ENCODE data around the gene NES. TPM values are rescaled to one million over a fixed set of nuclear protein-coding genes. Genes with fewer than 3 reads are reported as not detected.

Gene NES
- polyA plus RNA-seq, 2 of the 4 experiments (the other 2 are of a cell fraction), result 0.57 to 2.1 TPM

DNA sequence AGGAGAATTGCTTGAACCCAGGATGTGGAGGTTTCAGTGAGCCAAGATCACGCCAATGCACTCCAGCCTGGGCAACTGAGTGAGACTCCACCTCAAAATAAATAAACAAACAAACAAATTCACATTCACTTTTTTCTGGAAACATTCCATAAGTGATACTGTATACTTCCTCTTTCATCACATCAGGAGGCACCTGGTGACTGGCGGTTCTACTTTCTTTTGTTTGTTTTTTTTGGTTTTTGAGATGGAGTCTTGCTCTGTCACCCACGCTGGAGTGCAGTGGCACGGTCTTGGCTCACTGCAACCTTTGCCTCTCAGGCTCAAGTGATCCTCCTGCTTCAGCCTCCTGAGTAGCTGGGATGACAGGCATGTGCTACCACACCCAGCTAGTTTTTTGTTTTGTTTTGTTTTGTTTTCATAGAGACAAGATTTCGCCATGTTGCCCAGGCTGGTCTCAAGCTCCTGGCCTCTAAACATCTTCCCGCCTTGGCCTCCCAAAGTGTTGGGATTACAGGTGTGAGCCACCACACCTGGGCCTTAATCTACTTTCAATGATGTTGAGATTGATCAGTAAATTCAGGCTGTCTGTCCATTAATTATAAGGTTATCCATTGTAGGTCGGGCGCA is 47.3 kb downstream of the NES start (continued):
- TF ChIP-seq CHD2 (IDR thresholded peaks at IDR 0.05; ENCODE audit: low read length, partially characterized antibody) (no peak), SREBF2 (IDR thresholded peaks at IDR 0.05) (no peak), MAZ (IDR thresholded peaks at IDR 0.05; ENCODE audit: borderline replicate concordance, low read depth, low read length) (no peak)

DNA sequence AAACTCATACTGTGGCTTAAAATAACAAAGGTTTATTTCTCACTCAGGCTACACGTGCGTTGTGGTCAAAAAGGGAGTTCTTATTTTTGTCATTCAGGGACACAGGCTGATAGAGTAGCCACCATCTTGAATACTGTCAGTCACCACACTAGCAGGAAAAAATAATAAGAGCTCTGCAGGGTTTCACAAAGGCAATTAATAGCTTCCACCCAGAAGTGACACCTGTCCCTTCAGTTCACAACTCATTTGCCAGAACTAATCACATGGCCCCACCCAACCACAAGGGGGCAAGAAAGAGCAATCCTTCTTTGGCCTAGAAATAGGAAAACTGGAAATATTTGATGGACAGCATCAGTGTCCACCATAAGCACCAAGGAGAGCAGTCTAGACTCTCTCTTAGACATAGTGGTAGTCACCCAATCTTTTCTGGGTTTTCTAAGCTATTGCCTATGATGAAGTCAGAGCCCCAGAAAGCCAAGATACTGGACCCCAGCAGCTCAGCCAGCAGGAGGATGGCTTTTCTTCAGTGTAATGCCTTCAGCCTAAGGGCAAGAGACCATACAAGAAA is 49.8 kb downstream of the NES start:
- Histone ChIP-seq H3K4me2 (no peak overlapping the region), H3K4me3 (no peak overlapping the region), H3K27ac (no peak overlapping the region), H3K4me1 (peaks cover 12% of the 10 kb centered on the region), H3K9me3 (no peaks in the 10 kb centered on the region)
- CTCF ChIA-PET, result interaction anchor here (0.6 to 25.7 kb wide), 40 partner anchors 13 to 581 kb away, joined by 3 to 495 read pairs (median 3); partner anchors contain the start of genes BCAN, CRABP2, HAPLN2 and METTL25B
- POLR2A ChIA-PET, result interaction anchor here (0.6 kb wide), 1 partner anchor 352 kb away, joined by 3 read pairs; no protein-coding TSS in a partner anchor
- 89% methylated on average over 2 of the region's 2 CpGs for WGBS (ENCODE audit: missing lambda C conversion rate)
- DNase-seq (ENCODE audit: low read depth in 1 of 2, low spot score in 1 of 2) (peak; percentile 57 to 68), ATAC-seq (peak; percentile 23 to 28; a peak in 4 of 6 replicates), FAIRE-seq (no peak)
- TF ChIP-seq SMC3 (IDR thresholded peaks at IDR 0.05), result peak; percentile 47; the same call in 2 of the 3 replicates
- TF ChIP-seq RCOR1 (IDR thresholded peaks at IDR 0.05; ENCODE audit: low read depth, low read length), result no peak
- peak; percentile 41 to 65; a peak in 3 of 5 replicates for TF ChIP-seq RAD21 (conservative IDR thresholded peaks at IDR 0.05 in 1 of 2, IDR thresholded peaks at IDR 0.05 in 1 of 2)
- TF ChIP-seq, protein P1, sequence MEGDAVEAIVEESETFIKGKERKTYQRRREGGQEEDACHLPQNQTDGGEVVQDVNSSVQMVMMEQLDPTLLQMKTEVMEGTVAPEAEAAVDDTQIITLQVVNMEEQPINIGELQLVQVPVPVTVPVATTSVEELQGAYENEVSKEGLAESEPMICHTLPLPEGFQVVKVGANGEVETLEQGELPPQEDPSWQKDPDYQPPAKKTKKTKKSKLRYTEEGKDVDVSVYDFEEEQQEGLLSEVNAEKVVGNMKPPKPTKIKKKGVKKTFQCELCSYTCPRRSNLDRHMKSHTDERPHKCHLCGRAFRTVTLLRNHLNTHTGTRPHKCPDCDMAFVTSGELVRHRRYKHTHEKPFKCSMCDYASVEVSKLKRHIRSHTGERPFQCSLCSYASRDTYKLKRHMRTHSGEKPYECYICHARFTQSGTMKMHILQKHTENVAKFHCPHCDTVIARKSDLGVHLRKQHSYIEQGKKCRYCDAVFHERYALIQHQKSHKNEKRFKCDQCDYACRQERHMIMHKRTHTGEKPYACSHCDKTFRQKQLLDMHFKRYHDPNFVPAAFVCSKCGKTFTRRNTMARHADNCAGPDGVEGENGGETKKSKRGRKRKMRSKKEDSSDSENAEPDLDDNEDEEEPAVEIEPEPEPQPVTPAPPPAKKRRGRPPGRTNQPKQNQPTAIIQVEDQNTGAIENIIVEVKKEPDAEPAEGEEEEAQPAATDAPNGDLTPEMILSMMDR (IDR thresholded peaks at IDR 0.05), result peak; percentile 70
- TF ChIP-seq EHMT2 (IDR thresholded peaks at IDR 0.05; ENCODE audit: low read depth), result no peak
- TF ChIP-seq, protein P2, sequence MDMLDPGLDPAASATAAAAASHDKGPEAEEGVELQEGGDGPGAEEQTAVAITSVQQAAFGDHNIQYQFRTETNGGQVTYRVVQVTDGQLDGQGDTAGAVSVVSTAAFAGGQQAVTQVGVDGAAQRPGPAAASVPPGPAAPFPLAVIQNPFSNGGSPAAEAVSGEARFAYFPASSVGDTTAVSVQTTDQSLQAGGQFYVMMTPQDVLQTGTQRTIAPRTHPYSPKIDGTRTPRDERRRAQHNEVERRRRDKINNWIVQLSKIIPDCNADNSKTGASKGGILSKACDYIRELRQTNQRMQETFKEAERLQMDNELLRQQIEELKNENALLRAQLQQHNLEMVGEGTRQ (IDR thresholded peaks at IDR 0.05), result peak; percentile 42
- TF ChIP-seq, protein P3, sequence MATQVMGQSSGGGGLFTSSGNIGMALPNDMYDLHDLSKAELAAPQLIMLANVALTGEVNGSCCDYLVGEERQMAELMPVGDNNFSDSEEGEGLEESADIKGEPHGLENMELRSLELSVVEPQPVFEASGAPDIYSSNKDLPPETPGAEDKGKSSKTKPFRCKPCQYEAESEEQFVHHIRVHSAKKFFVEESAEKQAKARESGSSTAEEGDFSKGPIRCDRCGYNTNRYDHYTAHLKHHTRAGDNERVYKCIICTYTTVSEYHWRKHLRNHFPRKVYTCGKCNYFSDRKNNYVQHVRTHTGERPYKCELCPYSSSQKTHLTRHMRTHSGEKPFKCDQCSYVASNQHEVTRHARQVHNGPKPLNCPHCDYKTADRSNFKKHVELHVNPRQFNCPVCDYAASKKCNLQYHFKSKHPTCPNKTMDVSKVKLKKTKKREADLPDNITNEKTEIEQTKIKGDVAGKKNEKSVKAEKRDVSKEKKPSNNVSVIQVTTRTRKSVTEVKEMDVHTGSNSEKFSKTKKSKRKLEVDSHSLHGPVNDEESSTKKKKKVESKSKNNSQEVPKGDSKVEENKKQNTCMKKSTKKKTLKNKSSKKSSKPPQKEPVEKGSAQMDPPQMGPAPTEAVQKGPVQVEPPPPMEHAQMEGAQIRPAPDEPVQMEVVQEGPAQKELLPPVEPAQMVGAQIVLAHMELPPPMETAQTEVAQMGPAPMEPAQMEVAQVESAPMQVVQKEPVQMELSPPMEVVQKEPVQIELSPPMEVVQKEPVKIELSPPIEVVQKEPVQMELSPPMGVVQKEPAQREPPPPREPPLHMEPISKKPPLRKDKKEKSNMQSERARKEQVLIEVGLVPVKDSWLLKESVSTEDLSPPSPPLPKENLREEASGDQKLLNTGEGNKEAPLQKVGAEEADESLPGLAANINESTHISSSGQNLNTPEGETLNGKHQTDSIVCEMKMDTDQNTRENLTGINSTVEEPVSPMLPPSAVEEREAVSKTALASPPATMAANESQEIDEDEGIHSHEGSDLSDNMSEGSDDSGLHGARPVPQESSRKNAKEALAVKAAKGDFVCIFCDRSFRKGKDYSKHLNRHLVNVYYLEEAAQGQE (IDR thresholded peaks at IDR 0.05), result peak; percentile 69; the same call in 1 of the 2 replicates
- TF ChIP-seq, protein P4, sequence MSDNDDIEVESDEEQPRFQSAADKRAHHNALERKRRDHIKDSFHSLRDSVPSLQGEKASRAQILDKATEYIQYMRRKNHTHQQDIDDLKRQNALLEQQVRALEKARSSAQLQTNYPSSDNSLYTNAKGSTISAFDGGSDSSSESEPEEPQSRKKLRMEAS (IDR thresholded peaks at IDR 0.05), result peak; percentile 52

DNA sequence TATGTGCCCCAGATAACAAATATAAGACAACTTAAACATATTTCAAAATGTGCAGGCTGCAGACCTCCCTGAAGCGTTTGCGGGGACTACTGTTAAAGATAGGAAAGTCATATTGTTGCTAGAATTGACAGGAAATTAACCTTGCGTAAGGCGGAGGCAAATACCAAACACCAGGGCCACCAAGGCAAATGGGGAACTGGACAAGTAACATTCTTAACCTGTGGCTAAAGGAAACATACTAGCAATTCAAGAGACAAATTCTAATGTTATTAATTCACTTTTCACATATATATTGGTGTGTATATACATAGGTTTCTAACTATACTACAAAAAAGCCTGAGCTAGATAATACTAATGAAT is 51.1 kb downstream of the NES start:
- Histone ChIP-seq H3K4me1 (peaks cover 12% of the 10 kb centered on the region), H3K4me3 (no peak overlapping the region; the same call in 2 of the 3 replicates), H3K4me2 (peak overlapping the region; percentile 94; the same call in 1 of the 3 replicates), H3K27ac (no peak overlapping the region), H3K9me3 (no peaks in the 10 kb centered on the region)
- ChIA-PET CTCF (interaction anchor here (0.7 to 25.7 kb wide), 21 partner anchors 8 to 302 kb away, joined by 3 to 495 read pairs (median 6); partner anchors contain the start of genes BCAN, CRABP2, HAPLN2 and NAXE), POLR2A (no interaction called here)
- ATAC-seq (no peak), DNase-seq (ENCODE audit: low read depth in 1 of 2, low spot score in 1 of 2) (no peak), FAIRE-seq (no peak)
- TF ChIP-seq, protein P3 (IDR thresholded peaks at IDR 0.05), result no peak
- TF ChIP-seq BHLHE40 (IDR thresholded peaks at IDR 0.05; ENCODE audit: low read depth, low read length) (no peak), JUNB (IDR thresholded peaks at IDR 0.05) (no peak), HDAC2 (IDR thresholded peaks at IDR 0.05) (no peak), KDM5A (IDR thresholded peaks at IDR 0.05) (no peak), POLR2A (IDR thresholded peaks at IDR 0.05; ENCODE audit: low read length) (no peak), FOXS1 (CRISPR knock-in tag; IDR thresholded peaks at IDR 0.05) (no peak), MAZ (IDR thresholded peaks at IDR 0.05; ENCODE audit: borderline replicate concordance, low read depth, low read length) (no peak), EHF (CRISPR knock-in tag; IDR thresholded peaks at IDR 0.05) (no peak)
- 49% methylated on average over 4 of the region's 4 CpGs for WGBS (ENCODE audit: missing lambda C conversion rate)

Data from A549 (cell line).